GM12874 (cell line): ENCODE data around the gene CDH13.
A peak's percentile ranks its signal among the peaks of the same experiment; 100 is the strongest.

Experiments
- TF ChIP-seq, protein P1 (sequence below): IDR thresholded peaks from 2 replicates; pipeline ENCODE4 v1.5.1; 2011; ENCODE audit warnings: low read depth, mild to moderate bottlenecking, control low read depth, low read length, moderate library complexity; ENCODE audit not compliant: insufficient read depth

The CDH13 gene

DNA sequence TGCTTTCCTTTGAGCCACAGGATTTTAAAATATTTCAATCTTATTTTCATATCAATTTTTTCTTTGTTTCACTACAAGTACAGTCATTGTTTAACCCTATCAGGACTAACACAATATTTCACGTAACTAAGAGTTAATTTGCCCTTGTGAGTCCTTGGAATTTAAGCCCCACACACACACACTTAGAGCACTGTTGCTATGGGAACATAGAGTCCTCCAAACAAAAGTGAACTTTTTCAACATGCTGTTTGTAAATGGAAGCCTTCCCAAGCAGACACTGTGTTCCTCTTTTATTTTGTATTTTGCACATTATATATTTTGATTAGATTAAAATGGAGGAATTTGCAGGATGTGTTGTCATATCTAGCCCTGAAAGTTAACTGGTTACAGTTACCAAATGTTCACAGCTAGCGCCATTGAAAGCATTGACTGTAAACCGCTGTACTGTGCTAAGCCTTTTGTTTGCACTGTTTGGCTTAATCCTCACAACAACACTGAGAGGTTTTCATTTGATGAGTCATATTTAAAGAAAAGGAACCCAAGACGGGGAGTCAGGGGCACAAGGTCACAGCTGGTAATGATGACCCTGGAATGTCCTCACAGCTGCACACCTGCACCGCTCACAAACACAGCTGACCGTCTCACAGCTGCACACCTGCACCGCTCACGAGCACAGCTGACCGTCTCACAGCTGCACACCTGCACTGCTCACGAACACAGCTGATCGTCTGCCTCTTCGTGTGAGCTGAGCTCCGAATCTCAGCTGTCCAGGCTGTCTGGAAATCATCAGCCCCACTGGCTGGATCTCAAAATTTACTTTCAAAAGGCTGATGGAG, 1187.3 kb downstream of the CDH13 start:
- TF ChIP-seq, protein P1, sequence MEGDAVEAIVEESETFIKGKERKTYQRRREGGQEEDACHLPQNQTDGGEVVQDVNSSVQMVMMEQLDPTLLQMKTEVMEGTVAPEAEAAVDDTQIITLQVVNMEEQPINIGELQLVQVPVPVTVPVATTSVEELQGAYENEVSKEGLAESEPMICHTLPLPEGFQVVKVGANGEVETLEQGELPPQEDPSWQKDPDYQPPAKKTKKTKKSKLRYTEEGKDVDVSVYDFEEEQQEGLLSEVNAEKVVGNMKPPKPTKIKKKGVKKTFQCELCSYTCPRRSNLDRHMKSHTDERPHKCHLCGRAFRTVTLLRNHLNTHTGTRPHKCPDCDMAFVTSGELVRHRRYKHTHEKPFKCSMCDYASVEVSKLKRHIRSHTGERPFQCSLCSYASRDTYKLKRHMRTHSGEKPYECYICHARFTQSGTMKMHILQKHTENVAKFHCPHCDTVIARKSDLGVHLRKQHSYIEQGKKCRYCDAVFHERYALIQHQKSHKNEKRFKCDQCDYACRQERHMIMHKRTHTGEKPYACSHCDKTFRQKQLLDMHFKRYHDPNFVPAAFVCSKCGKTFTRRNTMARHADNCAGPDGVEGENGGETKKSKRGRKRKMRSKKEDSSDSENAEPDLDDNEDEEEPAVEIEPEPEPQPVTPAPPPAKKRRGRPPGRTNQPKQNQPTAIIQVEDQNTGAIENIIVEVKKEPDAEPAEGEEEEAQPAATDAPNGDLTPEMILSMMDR, result no peak

DNA sequence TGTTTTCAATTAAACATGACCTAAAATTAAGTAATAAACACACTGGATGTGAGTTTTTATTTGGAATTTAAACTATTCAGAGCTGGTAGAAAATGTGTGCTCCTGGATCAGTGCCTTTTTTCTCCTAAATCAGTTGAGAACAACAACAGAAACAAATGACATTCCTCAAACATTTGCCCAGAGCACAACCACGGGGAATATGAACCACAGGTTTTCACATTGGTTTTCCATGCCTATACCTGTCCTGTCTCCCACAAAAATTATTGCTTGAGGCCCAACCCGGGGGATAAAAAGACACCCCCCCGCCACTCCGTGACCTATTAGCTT, 1187.9 kb downstream of the CDH13 start:
- TF ChIP-seq, protein P1, result no peak

DNA sequence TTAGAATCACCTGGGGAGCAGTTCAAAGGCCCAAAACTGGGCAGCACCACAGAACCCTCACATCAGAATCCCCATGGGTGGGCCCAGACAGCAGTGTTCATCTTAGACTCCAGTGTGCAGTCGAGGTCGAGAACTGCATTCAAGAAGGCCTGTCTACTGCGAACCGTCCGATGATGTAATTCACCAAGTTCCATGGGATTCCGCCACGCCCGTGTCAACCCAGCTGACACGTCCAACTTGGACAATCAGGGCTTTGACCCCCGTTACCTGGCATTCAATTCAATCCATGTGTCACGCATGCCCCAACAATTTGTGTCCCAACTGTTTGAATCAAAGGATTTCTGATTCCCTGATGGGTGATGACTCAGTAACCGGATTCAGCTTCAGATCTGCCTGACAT, 1190.3 kb downstream of the CDH13 start:
- TF ChIP-seq, protein P1, result no peak

DNA sequence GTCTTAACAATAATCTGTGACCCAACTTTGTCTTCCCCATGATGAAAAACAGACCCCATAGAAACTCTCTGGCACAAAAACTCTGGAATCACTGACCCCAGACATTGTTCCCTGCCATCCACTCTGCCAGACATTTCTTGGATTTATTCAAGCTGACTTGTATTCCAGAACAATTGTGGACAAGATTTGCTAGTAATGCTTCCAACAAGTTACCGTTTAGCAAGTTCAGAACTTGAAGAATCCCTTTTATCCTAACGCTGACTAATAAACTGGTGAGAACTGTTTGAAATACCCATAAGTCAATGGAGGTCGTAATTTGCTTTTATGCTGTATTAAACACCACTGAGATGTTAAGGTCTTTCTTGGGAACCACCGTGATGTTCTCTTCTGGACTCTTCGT, 1191.5 kb downstream of the CDH13 start:
- TF ChIP-seq, protein P1, result no peak

DNA sequence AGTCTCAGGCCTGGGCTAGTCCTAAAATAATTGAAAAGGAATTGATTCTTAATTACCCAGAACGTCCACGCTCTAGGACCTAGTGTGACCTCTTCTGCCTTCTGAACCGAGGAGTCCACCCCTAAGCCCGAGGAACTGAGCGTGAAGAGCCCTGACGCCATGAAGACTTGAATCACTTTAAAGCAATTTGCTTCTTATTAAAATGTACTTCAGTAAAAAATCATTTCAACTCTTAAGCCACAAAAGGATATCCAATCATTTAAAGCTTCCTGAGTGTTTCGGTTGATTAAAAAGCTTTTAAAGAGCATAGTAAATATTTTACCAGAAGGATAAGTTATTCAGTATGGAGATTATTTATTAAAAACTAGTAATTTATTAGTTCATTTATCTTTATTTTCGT, 1192.6 kb downstream of the CDH13 start:
- TF ChIP-seq, protein P1, result no peak

DNA sequence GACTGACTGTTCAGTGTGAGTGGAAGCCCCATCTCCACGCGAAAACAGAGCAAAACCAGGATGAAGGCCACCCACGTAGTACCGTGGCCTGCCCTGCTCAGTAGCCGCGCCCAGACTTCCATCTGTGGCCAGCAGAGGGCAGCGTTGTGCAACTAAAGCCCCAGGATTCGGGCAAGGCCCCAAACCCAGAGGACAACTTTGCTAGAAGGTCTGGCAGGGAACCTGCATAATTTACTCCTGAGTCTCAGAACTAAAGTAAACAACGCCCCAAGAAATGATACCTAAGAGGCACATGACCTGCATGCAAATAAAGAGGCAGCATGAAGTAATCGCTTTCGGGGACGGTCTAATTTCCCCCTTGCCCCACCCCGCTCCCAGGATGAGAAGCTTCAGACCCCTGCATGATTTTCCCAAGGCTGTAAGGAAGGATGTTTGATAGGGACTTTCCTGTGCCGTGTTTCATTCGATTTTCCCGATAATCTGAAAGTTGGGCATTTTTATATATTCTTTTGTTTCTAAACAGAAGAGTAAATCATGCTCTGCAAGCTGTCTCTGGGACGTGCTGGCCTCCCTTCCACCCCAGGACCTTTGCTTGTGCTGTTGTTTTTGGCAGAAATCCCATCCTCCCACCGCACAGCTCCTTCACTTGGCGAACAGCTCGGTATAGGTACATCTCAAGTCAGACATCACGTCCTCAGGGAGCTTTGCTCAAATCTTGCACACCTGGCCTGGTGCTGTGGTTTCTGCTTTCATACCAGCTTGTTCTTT, 1199.6 kb downstream of the CDH13 start:
- TF ChIP-seq, protein P1, result peak; percentile 89

DNA sequence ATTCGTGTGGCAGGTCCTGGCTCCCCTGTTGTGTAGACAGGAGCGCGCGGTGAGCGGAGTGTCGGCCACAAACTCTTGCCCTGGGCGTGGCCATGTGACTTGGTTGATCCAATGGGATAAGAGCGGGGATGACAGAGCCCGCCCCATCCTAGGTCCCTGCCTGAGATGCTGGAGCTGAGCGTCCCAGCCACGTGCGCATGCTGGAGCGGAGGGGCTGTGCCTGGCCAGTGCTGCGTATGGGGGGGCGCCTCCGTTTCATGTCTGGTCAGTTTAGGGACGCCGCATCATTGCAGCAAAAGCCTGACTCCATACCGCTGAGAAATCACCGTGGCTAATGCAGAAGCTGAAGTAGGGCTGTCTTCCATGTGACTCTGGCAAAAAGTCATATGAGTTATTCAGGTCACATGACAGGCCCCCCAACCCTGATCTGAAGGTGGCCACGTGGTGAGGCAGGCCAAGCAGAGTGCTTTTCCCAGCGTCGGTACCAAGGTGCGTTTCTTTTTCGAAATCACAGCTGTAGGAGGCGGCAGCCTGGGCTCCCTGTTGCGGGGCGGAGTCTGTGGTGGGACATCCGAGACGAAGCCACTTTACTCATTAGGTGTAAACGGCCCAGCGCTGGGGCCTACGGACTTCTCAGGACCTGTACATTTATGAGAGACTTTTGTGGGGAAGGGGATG, 1203.5 kb downstream of the CDH13 start:
- TF ChIP-seq, protein P1, result no peak
